ENCODE data around the gene CYP2W1.

Gene CYP2W1

DNA sequence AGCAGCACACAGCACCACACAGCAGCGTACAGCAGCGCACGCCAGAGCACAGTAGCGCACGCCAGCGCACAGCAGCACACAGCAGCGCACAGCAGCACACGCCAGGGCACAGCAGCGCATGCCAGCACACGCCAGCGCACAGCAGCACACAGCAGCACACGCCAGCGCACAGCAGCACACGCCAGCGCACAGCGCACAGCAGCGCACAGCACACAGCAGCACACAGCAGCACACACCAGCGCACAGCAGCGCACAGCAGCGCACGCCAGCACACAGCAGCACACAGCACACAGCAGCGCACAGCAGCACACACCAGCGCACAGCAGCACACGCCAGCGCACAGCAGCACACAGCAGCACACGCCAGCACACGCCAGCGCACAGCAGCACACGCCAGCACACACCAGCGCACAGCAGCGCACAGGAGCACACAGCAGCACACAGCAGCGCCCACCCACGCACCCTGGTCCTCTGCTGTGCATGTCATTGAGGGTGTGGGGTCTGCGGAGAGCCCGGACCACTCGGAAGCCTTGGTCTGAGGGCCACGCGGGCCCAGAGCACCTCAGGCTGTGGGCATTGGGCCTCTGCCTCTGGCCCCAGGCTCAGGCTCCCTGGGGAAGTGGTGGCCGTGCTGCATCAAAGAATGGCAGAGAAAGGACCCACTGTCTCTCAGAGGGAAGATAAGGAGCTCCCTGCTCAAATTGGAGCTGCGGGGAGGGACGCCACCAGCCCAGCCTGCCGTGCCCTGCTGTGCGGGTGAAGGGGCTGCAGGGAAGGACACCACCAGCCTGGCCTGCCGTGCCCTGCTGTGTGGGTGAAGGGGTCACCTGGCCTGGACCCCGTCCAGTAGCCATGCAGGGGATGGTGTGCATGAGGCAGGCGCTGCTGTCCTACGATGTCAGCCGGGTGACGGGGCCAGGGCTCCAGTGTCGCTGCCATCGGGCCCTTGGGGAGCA is 33.9 kb downstream of the CYP2W1 start:
- H3K27ac Mint-ChIP-seq: no peak overlapping the region
- TF ChIP-seq, protein P1, sequence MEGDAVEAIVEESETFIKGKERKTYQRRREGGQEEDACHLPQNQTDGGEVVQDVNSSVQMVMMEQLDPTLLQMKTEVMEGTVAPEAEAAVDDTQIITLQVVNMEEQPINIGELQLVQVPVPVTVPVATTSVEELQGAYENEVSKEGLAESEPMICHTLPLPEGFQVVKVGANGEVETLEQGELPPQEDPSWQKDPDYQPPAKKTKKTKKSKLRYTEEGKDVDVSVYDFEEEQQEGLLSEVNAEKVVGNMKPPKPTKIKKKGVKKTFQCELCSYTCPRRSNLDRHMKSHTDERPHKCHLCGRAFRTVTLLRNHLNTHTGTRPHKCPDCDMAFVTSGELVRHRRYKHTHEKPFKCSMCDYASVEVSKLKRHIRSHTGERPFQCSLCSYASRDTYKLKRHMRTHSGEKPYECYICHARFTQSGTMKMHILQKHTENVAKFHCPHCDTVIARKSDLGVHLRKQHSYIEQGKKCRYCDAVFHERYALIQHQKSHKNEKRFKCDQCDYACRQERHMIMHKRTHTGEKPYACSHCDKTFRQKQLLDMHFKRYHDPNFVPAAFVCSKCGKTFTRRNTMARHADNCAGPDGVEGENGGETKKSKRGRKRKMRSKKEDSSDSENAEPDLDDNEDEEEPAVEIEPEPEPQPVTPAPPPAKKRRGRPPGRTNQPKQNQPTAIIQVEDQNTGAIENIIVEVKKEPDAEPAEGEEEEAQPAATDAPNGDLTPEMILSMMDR (IDR thresholded peaks at IDR 0.05): no peak
- H3K9me3 Mint-ChIP-seq: peaks cover 5% of the 10 kb centered on the region
- peaks cover 14% of the 10 kb centered on the region for H3K36me3 Mint-ChIP-seq (ENCODE audit: low read depth)
- peaks cover 22% of the 10 kb centered on the region for H3K4me1 Mint-ChIP-seq
- no peaks in the 10 kb centered on the region for H3K27me3 Mint-ChIP-seq (ENCODE audit: low read depth, poor library complexity)
- no peak overlapping the region for H3K4me3 Mint-ChIP-seq
- no peak for DNase-seq

DNA sequence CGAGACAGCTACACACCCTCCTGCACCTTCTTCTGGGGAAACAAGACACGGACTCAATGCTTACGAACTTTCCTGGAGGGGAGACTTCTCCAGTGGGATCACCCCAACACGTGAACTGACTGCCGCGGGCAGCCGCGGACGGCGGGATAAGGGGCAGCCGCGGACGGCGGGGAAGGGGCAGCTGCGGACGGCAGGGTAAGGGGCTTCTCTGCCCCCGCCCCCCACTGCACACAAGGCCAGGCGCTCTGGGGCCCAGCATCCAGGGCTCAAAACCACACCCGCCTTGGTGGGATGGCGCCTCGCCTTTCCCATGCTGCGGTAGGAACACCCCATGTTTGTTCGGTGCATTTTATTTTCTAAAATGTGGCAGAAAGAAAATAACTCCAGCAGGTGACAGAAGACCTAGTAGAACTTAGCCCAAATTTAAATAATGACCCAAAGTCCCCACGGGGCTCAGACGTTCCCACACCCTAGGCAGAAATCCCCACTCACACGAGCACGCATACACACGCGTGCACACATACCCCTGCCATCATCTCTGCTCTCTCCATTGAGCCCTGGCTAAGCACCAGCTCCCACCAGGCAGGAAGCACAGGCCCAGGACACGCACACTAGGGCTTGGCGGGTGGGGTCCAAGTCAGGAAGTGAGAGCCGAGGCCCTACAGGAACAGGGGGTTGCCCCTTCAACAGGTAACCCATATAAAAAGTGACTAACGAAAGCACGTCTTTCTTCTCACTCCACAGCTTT is 34.8 kb downstream of the CYP2W1 start:
- no peak for DNase-seq
- Mint-ChIP-seq H3K27ac (peak overlapping the region; percentile 29), H3K27me3 (ENCODE audit: low read depth, poor library complexity) (no peaks in the 10 kb centered on the region), H3K36me3 (ENCODE audit: low read depth) (peaks cover 22% of the 10 kb centered on the region), H3K4me3 (no peak overlapping the region), H3K4me1 (peaks cover 29% of the 10 kb centered on the region), H3K9me3 (peaks cover 11% of the 10 kb centered on the region)
- TF ChIP-seq, protein P1 (IDR thresholded peaks at IDR 0.05): no peak

DNA sequence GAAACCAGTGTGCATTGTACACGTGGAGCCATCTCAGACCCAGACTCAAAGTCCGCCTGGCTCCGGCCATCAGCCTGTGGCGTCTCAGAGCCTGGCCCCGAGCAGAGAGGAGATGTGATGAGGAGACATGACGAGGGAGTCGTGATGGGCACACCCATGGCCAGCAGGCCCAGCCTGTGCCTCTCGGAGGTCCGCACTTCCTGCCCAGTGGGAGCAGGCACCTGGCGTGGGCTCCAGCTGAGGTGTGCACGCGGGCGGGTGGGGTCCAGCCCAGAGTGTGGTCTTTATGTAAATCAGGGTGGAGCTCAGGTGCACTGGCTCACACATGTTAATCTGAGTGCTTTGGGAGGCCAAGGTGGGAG is 35.3 kb downstream of the CYP2W1 start:
- Mint-ChIP-seq H3K4me1 (peaks cover 34% of the 10 kb centered on the region), H3K36me3 (ENCODE audit: low read depth) (peaks cover 23% of the 10 kb centered on the region), H3K27me3 (ENCODE audit: low read depth, poor library complexity) (no peaks in the 10 kb centered on the region), H3K27ac (no peak overlapping the region), H3K9me3 (peaks cover 11% of the 10 kb centered on the region), H3K4me3 (no peak overlapping the region)
- no peak for DNase-seq
- TF ChIP-seq, protein P1 (IDR thresholded peaks at IDR 0.05): no peak

DNA sequence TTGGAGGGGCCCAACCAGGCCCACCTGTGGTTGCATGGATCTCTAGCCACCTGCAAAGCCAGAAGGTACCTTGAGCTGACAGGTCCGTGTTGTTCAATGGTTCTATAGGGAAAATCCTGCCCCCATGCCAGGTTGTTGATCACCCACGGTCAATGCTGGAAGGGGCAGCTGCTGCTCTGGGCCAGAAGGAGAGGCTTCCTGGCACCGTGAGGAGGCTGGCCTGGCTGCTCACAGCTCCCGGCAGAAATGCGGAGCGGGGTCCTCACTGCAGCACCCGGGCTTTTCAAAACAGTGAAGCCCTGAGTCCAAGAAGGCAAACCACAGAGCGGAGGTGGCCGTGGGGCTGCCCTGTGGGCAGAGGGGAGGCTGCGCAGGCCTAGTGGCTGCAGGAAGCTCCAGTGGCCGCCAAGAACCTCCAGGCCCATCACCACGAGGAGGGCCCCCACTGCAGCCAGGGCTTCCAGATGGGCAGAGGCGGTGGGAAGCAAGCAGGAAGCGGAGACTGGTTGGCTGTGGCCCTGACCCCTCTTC is 36.3 kb downstream of the CYP2W1 start:
- peaks cover 28% of the 10 kb centered on the region for H3K36me3 Mint-ChIP-seq (ENCODE audit: low read depth)
- H3K9me3 Mint-ChIP-seq: peaks cover 11% of the 10 kb centered on the region
- H3K4me3 Mint-ChIP-seq: no peak overlapping the region
- DNase-seq: no peak
- no peaks in the 10 kb centered on the region for H3K27me3 Mint-ChIP-seq (ENCODE audit: low read depth, poor library complexity)
- H3K4me1 Mint-ChIP-seq: peaks cover 36% of the 10 kb centered on the region
- TF ChIP-seq, protein P1 (IDR thresholded peaks at IDR 0.05): no peak
- H3K27ac Mint-ChIP-seq: no peak overlapping the region

DNA sequence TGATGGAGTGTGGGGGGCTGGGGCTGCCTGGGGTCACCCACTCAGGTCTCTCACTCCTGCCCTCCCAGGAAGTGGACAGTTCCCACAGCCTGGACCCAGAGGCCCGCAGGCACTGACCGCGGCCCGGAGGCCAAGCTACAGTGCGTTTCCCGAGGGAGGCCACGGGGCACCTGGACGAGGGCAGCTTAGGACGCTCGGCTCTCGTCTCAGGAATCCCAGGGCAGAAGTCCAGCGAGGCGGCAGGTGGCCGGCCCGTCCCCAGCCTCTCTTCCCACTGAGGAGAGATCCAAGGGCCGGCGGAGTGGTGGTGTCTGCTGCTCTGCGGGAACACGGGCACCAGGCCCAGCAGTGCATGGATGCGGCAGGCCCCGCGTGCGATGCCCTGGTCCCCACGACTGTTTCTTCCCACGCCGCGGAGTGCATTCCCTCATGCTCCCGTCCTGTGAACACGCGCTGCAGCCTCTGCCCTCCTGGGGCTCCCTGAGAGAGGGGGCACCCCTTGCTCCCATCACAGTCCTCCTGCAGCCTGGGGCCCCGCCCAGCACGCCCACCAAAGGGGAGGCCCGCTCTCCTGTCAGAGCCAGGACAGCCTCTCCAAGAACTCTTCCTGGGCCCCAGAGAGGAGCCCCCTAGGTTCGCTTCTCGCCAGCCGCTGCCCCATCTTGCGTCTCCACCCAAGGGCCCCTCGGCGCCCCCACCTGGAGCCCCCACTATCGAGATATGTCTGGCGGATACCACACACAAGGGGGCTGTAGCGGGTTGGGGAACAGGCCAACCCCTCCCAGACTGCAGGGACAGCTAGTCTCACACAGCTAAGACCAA is 37.0 kb downstream of the CYP2W1 start:
- peaks cover 28% of the 10 kb centered on the region for H3K36me3 Mint-ChIP-seq (ENCODE audit: low read depth)
- no peak overlapping the region for H3K27ac Mint-ChIP-seq
- no peaks in the 10 kb centered on the region for H3K27me3 Mint-ChIP-seq (ENCODE audit: low read depth, poor library complexity)
- TF ChIP-seq, protein P1 (IDR thresholded peaks at IDR 0.05): no peak
- peaks cover 40% of the 10 kb centered on the region for H3K4me1 Mint-ChIP-seq
- no peak overlapping the region for H3K4me3 Mint-ChIP-seq
- H3K9me3 Mint-ChIP-seq: peaks cover 11% of the 10 kb centered on the region
- no peak for DNase-seq
